GM18867 (cell line): ENCODE measurements around the gene ARSD.
"Not testable (repeated sequence)": the region's sequence is repeated elsewhere in the genome, so short reads cannot be mapped to it uniquely, and the experiment has no call there.

Experiments
- ATAC-seq: cut with Tn5 transposase; IDR thresholded peaks from one replicate; pipeline ENCODE4 v1.9.1; 2021; ENCODE audit warnings: mild to moderate bottlenecking, moderate library complexity; ENCODE audit not compliant: unreplicated experiment

ARSD gene

GRCh38 chrX:2934715-2935710 lies 5.9 kb upstream of the ARSD start:
- ATAC-seq, result no peak

GRCh38 chrX:2933125-2933900 lies 4.2 kb upstream of the ARSD start:
- ATAC-seq, result no peak

- ATAC-seq, result no peak
Observed at GRCh38 chrX:2931612-2932011, 2.5 kb upstream of the ARSD start.

GRCh38 chrX:2931155-2931554 lies 2.0 kb upstream of the ARSD start:
- ATAC-seq, result no peak

- no peak for ATAC-seq
Observed at GRCh38 chrX:2928191-2928582, 952 bp downstream of the ARSD start.

GRCh38 chrX:2926664-2927275 lies 2.4 kb downstream of the ARSD start:
- no peak for ATAC-seq

- ATAC-seq, result not testable (repeated sequence)
Observed at GRCh38 chrX:2926255-2926654, 2.9 kb downstream of the ARSD start.

GRCh38 chrX:2924151-2924550 lies 5.0 kb downstream of the ARSD start:
- no peak for ATAC-seq

- ATAC-seq, result no peak
Observed at GRCh38 chrX:2921750-2922149, 7.4 kb downstream of the ARSD start.

GRCh38 chrX:2921193-2921592 lies 7.9 kb downstream of the ARSD start:
- ATAC-seq, result no peak

GRCh38 chrX:2917767-2918166 lies 11.4 kb downstream of the ARSD start:
- ATAC-seq, result no peak

GRCh38 chrX:2913118-2913517 lies 16.0 kb downstream of the ARSD start:
- no peak for ATAC-seq

GRCh38 chrX:2910109-2910508 lies 19.0 kb downstream of the ARSD start:
- ATAC-seq, result no peak

GRCh38 chrX:2908125-2908685 lies 20.9 kb downstream of the ARSD start:
- ATAC-seq, result no peak

GRCh38 chrX:2907295-2907694 lies 21.8 kb downstream of the ARSD start:
- no peak for ATAC-seq

- ATAC-seq, result no peak
Observed at GRCh38 chrX:2903366-2903765, 25.8 kb downstream of the ARSD start.

GRCh38 chrX:2902841-2903240 lies 26.3 kb downstream of the ARSD start:
- no peak for ATAC-seq

- ATAC-seq, result no peak
Observed at GRCh38 chrX:2901367-2902036, 27.6 kb downstream of the ARSD start.

- no peak for ATAC-seq
Observed at GRCh38 chrX:2898846-2899512, 30.2 kb downstream of the ARSD start.
